BE2C (cell line): ENCODE measurements around the gene STK32C.
A peak's percentile ranks its signal among the peaks of the same experiment; 100 is the strongest.

Source experiments
- DNase-seq: peaks from one replicate; pipeline ENCODE4 v3.0.0-alpha.2; 2020
- H3K27me3 ChIP-seq: fragments of 250-450 bp; sonication (Bioruptor Pico); 2 replicates; pipeline ENCODE4 v1.5.1; 2020; ENCODE audit warnings: mild to moderate bottlenecking
- H3K36me3 ChIP-seq: fragments of 250-450 bp; sonication (Bioruptor Pico); 2 replicates; pipeline ENCODE4 v1.5.1; 2020; ENCODE audit warnings: mild to moderate bottlenecking
- H3K4me1 ChIP-seq: fragments of 250-450 bp; sonication (Bioruptor Pico); 2 replicates; pipeline ENCODE4 v1.5.1; 2020
- H3K4me3 ChIP-seq: 2 replicates; pipeline ENCODE4 v1.5.1; 2011; ENCODE audit warnings: low read depth, low read length
- H3K9me3 ChIP-seq: fragments of 250-450 bp; sonication (Bioruptor Pico); 2 replicates; pipeline ENCODE4 v1.5.1; 2020
- CTCF ChIP-seq: IDR thresholded peaks from 2 replicates; pipeline ENCODE4 v1.5.1; 2012; ENCODE audit warnings: mild to moderate bottlenecking, low read depth, low read length

Gene STK32C

GRCh38 chr10:132166216-132166950 is 141.4 kb downstream of the STK32C start:
- H3K4me3 ChIP-seq = no peak overlapping the region
- no peak for TF ChIP-seq CTCF
- H3K9me3 ChIP-seq = no peaks in the 10 kb centered on the region
- H3K36me3 ChIP-seq = no peaks in the 10 kb centered on the region
- no peak for DNase-seq
- H3K27me3 ChIP-seq = no peaks in the 10 kb centered on the region
- H3K4me1 ChIP-seq = no peaks in the 10 kb centered on the region

GRCh38 chr10:132165416-132165980 is 142.3 kb downstream of the STK32C start:
- DNase-seq = no peak

GRCh38 chr10:132164761-132165278 is 142.9 kb downstream of the STK32C start:
- Histone ChIP-seq H3K4me1 (no peaks in the 10 kb centered on the region), H3K36me3 (no peaks in the 10 kb centered on the region), H3K27me3 (no peaks in the 10 kb centered on the region), H3K9me3 (no peaks in the 10 kb centered on the region), H3K4me3 (no peak overlapping the region)
- no peak for DNase-seq
- TF ChIP-seq CTCF = no peak

More at GRCh38 chr10:132165416-132165980, 142.3 kb downstream of the STK32C start:
- no peaks in the 10 kb centered on the region for H3K4me1 ChIP-seq
- no peaks in the 10 kb centered on the region for H3K9me3 ChIP-seq
- no peaks in the 10 kb centered on the region for H3K27me3 ChIP-seq
- H3K36me3 ChIP-seq = no peaks in the 10 kb centered on the region
- TF ChIP-seq CTCF = no peak
- no peak overlapping the region for H3K4me3 ChIP-seq

- Histone ChIP-seq H3K36me3 (no peaks in the 10 kb centered on the region), H3K4me1 (no peaks in the 10 kb centered on the region), H3K4me3 (no peak overlapping the region), H3K9me3 (no peaks in the 10 kb centered on the region), H3K27me3 (no peaks in the 10 kb centered on the region)
- DNase-seq = no peak
- no peak for TF ChIP-seq CTCF
These were observed 143.8 kb downstream of the STK32C start for GRCh38 chr10:132163826-132164515.

- no peaks in the 10 kb centered on the region for H3K9me3 ChIP-seq
- H3K4me3 ChIP-seq = no peak overlapping the region
- TF ChIP-seq CTCF = no peak
- DNase-seq = peak; percentile 63
- no peaks in the 10 kb centered on the region for H3K4me1 ChIP-seq
- H3K27me3 ChIP-seq = no peaks in the 10 kb centered on the region
- no peaks in the 10 kb centered on the region for H3K36me3 ChIP-seq
These were observed 144.4 kb downstream of the STK32C start for GRCh38 chr10:132163278-132163765.
